Glutamatergic neuron (in vitro differentiated cells): ENCODE measurements around the gene PCID2. TPM values are rescaled to one million over a fixed set of nuclear protein-coding genes. Genes with fewer than 3 reads are reported as not detected.

ENCODE experiments used
- DNase-seq: peaks from one replicate; pipeline ENCODE4 v3.0.0; 2022
- H3K27ac Mint-ChIP-seq: one replicate; pipeline ENCODE4 v1.8.0; 2020; ENCODE audit warnings: mild to moderate bottlenecking, mixed read lengths, inconsistent platforms; ENCODE audit not compliant: unreplicated experiment
- H3K27me3 Mint-ChIP-seq: one replicate; pipeline ENCODE4 v1.8.0; 2020; ENCODE audit warnings: mild to moderate bottlenecking, moderate library complexity, mixed read lengths, inconsistent platforms; ENCODE audit not compliant: unreplicated experiment
- H3K36me3 Mint-ChIP-seq: one replicate; pipeline ENCODE4 v1.8.0; 2020; ENCODE audit warnings: mild to moderate bottlenecking, mixed read lengths, inconsistent platforms; ENCODE audit not compliant: unreplicated experiment
- H3K4me1 Mint-ChIP-seq: one replicate; pipeline ENCODE4 v1.8.0; 2020; ENCODE audit warnings: mild to moderate bottlenecking, low read depth, mixed read lengths, inconsistent platforms; ENCODE audit not compliant: unreplicated experiment
- H3K4me3 Mint-ChIP-seq: one replicate; pipeline ENCODE4 v1.8.0; 2020; ENCODE audit warnings: mild to moderate bottlenecking, mixed read lengths, inconsistent platforms; ENCODE audit not compliant: unreplicated experiment
- H3K9me3 Mint-ChIP-seq: one replicate; pipeline ENCODE4 v1.8.0; 2020; ENCODE audit warnings: mild to moderate bottlenecking, moderate library complexity, mixed read lengths, inconsistent platforms; ENCODE audit not compliant: unreplicated experiment
- CTCF ChIP-seq: fragments of 200-600 bp; sonication (generic); IDR thresholded peaks from one replicate; pipeline ENCODE4 v1.5.0; 2021; ENCODE audit not compliant: partially characterized antibody, unreplicated experiment
- total RNA-seq: library from RNA; stranded (reverse); fragmentation: NEBNext Ultra II Directional; extraction: Animal tissue kit (Norgen Biotek cat#: 25700); gene quantifications from one replicate; pipeline ENCODE4 v1.2.1, GENCODE V29; 2021; ENCODE audit not compliant: unreplicated experiment

Gene PCID2
- total RNA-seq, 1 donor from 2014 or later, result 48.4 TPM

GRCh38 chr13:113231306-113232207 lies 23.1 kb upstream of the PCID2 start:
- H3K4me3 Mint-ChIP-seq, result no peak overlapping the region
- no peak overlapping the region for H3K27ac Mint-ChIP-seq
- peaks cover 2% of the 10 kb centered on the region for H3K9me3 Mint-ChIP-seq
- H3K27me3 Mint-ChIP-seq, result no peaks in the 10 kb centered on the region
- no peaks in the 10 kb centered on the region for H3K36me3 Mint-ChIP-seq
- TF ChIP-seq CTCF, result no peak
- no peaks in the 10 kb centered on the region for H3K4me1 Mint-ChIP-seq
- DNase-seq, result no peak

- Mint-ChIP-seq H3K27ac (no peak overlapping the region), H3K4me1 (peaks cover 4% of the 10 kb centered on the region), H3K9me3 (no peaks in the 10 kb centered on the region), H3K27me3 (no peaks in the 10 kb centered on the region), H3K36me3 (no peaks in the 10 kb centered on the region), H3K4me3 (no peak overlapping the region)
- TF ChIP-seq CTCF, result no peak
- DNase-seq, result no peak
These were observed 21.3 kb upstream of the PCID2 start for GRCh38 chr13:113229791-113230190.

GRCh38 chr13:113229161-113229560 lies 20.7 kb upstream of the PCID2 start:
- Mint-ChIP-seq H3K36me3 (no peaks in the 10 kb centered on the region), H3K9me3 (no peaks in the 10 kb centered on the region), H3K27me3 (no peaks in the 10 kb centered on the region), H3K4me1 (peaks cover 9% of the 10 kb centered on the region), H3K4me3 (no peak overlapping the region), H3K27ac (no peak overlapping the region)
- DNase-seq, result no peak
- TF ChIP-seq CTCF, result no peak

- Mint-ChIP-seq H3K27me3 (no peaks in the 10 kb centered on the region), H3K27ac (no peak overlapping the region), H3K36me3 (no peaks in the 10 kb centered on the region), H3K9me3 (peaks cover 3% of the 10 kb centered on the region), H3K4me3 (no peak overlapping the region), H3K4me1 (peaks cover 12% of the 10 kb centered on the region)
- no peak for DNase-seq
- no peak for TF ChIP-seq CTCF
These were observed 18.5 kb upstream of the PCID2 start for GRCh38 chr13:113226873-113227450.

- H3K27ac Mint-ChIP-seq, result peak overlapping the region; percentile 31
- H3K27me3 Mint-ChIP-seq, result no peaks in the 10 kb centered on the region
- no peaks in the 10 kb centered on the region for H3K36me3 Mint-ChIP-seq
- H3K9me3 Mint-ChIP-seq, result peaks cover 4% of the 10 kb centered on the region
- no peak for TF ChIP-seq CTCF
- DNase-seq, result no peak
- H3K4me1 Mint-ChIP-seq, result peaks cover 16% of the 10 kb centered on the region
- H3K4me3 Mint-ChIP-seq, result no peak overlapping the region
These were observed 17.0 kb upstream of the PCID2 start for GRCh38 chr13:113225515-113225914.
